HG02610 (cell line): Measurements from ENCODE around the gene LIMK1.

Experiments
- ATAC-seq: cut with Tn5 transposase; IDR thresholded peaks from one replicate; pipeline ENCODE4 v1.9.1; 2021; ENCODE audit warnings: mild to moderate bottlenecking, moderate library complexity; ENCODE audit not compliant: unreplicated experiment

The LIMK1 gene

DNA sequence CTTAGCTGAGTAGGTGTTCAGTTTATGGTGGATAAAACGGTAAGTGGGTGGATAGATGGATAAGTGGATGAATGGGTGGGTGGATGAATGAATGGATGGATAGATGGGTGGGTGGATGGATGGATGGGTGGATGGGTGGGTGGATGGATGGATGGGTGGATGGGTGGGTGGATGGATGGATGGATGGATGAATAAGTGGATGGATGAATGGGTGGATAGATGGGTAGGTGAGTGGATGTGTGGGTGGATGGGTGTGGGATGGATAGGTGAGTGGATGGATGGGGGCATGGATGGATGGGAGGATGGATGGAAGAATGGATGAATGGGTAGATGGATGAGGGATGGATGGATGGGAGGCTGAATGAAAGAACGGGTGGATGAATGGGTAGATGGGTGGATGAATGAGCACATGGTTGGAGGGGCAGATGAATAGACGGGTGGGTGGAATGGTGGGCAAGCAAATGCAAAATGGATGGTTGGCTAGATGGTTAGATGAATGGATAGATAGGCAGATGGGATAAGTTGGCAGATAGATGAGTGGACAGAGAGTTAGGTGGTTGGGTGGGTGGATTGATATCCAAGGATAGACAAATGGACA, 29.9 kb upstream of the LIMK1 start:
- no peak for ATAC-seq

DNA sequence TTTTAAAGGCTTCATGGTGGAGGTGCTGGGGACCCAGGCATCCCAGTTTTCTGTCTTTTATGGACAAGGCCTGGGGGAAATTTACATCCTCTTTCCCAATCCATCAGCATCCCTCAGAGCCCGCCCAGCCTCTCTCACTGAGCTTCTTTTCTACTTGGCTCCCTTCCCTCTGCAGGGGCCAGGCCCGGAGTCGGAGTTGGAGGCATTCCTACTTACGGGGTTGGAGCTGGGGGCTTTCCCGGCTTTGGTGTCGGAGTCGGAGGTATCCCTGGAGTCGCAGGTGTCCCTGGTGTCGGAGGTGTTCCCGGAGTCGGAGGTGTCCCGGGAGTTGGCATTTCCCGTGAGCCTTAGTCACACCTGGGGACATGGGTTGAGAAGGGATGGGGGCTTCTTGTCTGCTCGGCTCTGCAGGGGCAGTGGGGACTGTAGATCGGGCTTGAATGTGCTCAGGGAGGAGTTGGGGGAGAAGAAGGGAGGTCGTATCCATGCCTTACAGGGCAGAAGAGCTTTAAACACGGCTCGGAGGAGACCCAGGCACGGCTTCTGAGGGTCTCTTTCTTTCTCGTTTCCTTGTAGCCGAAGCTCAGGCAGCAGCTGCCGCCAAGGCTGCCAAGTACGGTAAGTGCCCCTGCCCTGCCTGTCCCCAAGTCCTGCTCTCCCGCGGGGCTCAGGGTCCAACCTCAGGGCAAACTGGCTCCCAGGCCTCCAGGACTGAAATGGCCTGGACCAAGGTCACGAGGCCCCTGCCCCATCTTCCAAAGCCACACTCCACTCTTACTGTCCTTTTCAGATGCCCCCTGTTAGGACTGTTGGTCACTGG, 27.3 kb upstream of the LIMK1 start:
- no peak for ATAC-seq

- ATAC-seq, result no peak
Measured at GRCh38 chr7:74057216-74057925, 26.2 kb upstream of the LIMK1 start.

GRCh38 chr7:74057987-74058386, 25.6 kb upstream of the LIMK1 start:
- ATAC-seq, result no peak

DNA sequence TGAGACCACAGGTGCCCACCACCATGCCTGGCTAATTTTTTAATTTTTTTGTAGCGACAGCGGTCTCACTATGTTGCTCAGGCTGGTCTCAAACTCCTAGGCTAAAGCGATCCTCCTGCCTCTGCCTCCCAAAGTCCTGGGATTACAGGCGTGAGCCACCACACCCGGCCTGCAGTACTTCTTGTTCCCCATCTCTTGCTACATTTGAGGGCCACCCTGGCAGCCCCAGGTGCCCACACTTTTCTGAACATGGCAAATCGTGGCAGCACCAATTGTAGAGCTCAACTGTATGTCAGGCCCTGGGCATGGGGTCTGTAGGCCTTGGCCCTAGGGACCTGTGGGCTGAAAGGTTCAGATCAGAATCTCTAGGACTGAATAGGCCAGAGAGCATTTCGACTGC, 25.1 kb upstream of the LIMK1 start:
- no peak for ATAC-seq

- ATAC-seq, result no peak
Measured at GRCh38 chr7:74059037-74059436, 24.6 kb upstream of the LIMK1 start.

DNA sequence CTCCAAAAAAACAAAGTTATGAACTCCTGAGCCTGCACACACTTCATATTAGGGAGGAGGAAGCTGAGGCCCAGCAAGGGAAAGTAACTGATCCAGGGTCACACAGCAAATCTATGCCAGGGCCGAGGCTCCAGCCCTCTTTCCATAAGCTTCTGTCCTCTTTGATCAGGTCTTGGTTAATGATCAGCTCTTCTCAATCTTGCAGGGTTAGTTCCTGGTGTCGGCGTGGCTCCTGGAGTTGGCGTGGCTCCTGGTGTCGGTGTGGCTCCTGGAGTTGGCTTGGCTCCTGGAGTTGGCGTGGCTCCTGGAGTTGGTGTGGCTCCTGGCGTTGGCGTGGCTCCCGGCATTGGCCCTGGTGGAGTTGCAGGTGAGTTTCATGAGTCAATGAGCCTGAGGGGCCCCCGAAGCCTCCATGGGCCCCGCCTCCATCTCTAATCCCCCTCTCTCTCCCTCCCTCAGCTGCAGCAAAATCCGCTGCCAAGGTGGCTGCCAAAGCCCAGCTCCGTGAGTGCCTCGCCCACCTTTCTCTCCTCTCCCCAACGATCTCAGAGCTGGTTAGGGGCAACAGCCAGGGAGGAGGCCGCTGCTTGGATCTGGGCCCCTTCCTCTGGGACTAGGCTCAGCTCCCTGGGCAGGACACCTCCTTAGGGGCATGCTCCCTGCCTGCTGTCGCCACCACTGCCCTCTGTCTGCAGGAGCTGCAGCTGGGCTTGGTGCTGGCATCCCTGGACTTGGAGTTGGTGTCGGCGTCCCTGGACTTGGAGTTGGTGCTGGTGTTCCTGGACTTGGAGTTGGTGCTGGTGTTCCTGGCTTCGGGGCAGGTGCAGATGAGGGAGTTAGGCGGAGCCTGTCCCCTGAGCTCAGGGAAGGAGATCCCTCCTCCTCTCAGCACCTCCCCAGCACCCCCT, 23.7 kb upstream of the LIMK1 start:
- no peak for ATAC-seq

DNA sequence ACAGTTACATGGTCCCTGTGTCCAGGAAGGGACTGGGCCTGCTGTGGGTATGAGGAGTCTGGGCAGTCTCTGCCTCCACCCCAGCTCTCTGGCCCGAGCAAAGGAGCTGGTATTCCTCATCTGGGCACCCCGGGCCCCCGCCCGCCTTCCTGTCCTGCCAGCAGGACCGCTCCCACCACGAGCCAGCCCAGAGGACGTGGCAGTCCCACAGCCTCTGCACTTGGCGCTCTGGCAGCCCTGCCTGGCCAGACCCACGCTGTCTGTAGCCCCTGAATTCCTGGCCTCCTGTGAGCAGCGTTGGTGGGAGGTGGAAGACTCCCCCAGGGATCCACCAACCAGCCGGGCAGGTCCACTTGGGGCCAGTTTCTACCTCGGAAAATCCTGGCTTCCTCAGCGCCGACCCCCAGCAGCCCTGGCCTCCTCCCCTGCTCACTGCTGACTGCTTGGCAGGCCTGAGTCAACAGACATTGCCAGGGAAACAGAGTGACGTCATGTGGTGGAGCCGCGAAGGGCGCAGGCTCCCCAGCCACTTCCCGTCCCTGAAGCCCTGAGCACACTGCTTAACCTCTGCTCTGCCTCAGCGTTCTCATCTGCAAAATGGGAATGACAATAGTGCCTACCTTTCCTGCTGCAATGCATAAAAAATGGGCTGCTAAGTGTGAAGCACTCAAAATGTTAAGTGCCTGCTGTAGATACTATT, 21.6 kb upstream of the LIMK1 start:
- no peak for ATAC-seq

GRCh38 chr7:74063223-74063641, 20.4 kb upstream of the LIMK1 start:
- no peak for ATAC-seq

DNA sequence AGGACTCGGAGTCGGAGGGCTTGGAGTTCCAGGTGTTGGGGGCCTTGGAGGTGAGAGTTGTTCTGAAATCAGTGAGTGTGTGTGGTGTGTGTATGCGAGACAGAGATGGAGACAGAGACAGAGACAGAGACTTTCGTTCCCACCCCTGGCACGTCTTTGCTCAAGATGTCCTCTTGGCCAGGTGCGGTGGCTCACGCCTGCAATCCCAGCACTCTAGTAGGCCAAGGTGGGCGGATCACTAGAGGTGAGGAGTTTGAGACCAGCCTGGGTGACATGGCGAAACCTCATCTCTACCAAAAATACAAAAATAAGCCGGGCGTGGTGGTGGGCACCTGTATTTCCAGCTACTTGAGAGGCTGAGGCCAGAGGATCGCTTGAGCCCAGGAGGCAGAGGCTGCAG, 20.0 kb upstream of the LIMK1 start:
- no peak for ATAC-seq

DNA sequence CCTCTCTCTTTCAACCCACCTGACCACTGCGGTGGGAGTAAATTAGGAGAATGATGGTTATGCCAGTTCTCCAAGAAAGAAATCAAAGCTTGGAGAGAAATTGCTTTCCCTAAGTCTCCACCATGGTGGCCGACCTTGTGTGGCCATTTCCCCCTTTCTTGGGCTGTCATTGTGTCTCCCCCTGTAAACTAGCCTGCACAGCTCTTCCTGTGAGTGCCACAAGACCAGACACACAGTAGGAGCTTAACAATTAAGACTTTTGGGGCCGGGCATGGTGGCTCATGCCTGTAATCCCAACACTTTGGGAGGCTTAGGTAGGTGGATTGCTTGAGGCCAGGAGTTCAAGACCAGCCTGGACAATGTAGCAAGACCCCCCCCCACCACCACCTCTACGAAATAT, 18.9 kb upstream of the LIMK1 start:
- ATAC-seq, result no peak

DNA sequence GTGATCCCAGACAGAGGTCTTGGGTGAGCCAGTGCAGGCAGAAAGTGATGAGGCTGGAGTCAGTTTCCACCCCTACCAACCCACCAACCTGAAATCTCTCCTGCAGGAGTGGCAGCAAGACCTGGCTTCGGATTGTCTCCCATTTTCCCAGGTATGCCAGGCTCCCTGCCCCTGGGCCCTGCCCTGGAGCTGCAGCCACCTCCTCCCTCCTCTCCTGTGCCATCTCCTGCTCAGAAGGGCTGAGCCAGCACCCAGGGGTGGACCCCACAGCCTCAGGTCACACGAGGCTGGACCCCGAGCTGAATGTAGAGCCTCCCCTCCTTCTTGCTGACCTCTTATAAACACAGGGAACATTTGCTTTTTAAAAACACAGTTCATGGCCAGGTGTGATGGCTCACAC, 17.0 kb upstream of the LIMK1 start:
- ATAC-seq, result no peak

GRCh38 chr7:74068378-74069085, 15.1 kb upstream of the LIMK1 start:
- ATAC-seq, result no peak

- ATAC-seq, result no peak
Measured at GRCh38 chr7:74069086-74069541, 14.5 kb upstream of the LIMK1 start.

DNA sequence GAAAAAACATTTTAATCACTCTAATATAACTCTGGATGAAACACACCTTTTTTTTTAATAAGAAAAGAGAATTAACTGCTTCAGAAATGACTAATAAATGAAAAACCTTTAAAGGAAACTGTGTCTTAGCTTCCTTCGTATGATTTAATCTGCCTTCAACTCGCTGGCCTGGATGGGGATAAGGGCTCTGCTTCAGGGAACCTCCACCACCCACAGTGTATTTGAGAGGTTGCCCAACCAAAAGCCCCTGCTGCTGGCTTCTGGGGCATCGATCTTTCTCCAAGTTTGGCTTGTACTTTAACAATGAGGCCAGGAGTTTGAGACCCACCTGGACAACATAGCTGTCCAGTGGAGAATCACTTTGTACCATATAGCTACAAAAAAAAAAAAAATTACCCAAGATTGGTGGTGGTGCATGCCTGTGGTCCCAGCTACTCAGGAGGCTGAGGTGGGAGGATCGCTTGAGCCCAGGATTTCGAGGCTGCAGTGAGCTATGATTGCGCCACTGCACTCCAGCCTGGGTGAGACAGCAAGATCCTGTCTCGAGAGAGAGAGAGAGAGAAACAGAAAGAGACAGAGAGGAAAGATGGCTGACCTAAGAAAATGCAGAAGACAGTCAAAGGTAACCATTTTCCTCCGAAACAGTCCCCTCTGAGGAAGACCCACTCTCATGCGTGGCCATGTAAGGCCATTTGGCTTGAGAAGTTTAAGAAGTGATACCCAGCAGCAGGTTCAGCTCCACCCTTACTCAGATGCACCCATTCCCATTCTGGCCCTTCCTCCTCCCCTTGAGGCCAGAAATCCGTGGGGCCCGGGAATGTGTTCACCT, 13.6 kb upstream of the LIMK1 start:
- no peak for ATAC-seq

DNA sequence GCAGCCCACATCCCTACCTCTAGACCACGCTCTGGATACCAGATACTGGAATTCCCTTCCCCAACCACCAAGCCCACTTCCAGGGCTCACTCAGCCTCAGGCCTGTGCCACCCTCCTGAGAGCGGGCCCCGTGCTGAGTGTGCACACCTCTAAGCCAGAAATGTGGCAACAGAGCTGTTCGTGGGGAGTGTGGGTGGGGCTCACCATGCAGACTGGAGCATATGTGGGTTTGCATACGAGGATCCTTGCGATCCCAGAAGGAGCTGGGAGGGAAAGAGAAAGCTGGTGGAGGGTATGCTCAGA, 13.0 kb upstream of the LIMK1 start:
- no peak for ATAC-seq

- ATAC-seq, result no peak
Measured at GRCh38 chr7:74071121-74071520, 12.5 kb upstream of the LIMK1 start.

DNA sequence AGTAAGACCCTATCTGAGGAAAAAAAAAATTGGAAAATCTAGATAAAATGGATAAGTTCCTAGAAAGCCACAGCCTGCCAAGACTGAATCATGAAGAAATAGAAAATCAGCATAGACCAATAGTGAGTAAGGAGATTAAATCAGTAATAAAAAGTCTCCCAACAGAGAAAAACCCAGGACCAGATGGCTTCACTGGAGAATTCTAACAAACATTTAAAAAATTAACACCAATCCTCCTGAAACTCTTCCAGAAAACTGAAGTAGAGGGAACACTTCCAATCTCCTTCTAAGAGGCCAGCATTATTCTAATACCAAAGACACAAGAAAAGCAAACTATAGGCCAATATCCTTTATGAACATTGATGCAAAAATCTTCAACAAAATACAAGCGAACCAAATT, 8.8 kb upstream of the LIMK1 start:
- no peak for ATAC-seq

GRCh38 chr7:74078461-74078860, 5.1 kb upstream of the LIMK1 start:
- ATAC-seq, result no peak
